ENCODE results near the gene OSBPL2.

DNA sequence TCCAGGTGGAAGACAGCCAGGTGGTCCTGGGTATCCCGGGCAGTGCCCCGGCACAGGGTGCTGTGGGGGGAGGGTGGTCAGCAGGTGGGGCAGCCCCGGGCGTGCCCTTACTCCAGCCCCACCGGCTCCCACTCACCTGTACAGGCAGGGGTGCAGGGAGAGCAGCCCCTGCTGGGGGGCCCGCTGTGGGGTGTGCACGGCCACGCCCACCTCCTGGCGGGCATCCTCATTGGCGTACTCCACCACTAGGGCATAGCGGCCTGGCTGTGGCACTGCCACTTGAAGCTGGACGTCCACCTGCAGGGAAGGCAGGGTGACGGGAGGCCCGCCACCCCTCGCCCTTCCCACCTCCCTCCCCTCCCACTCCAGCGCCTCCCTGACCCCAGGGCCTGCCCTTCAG, 94.1 kb downstream of the OSBPL2 start:
- TF ChIP-seq, protein P1, sequence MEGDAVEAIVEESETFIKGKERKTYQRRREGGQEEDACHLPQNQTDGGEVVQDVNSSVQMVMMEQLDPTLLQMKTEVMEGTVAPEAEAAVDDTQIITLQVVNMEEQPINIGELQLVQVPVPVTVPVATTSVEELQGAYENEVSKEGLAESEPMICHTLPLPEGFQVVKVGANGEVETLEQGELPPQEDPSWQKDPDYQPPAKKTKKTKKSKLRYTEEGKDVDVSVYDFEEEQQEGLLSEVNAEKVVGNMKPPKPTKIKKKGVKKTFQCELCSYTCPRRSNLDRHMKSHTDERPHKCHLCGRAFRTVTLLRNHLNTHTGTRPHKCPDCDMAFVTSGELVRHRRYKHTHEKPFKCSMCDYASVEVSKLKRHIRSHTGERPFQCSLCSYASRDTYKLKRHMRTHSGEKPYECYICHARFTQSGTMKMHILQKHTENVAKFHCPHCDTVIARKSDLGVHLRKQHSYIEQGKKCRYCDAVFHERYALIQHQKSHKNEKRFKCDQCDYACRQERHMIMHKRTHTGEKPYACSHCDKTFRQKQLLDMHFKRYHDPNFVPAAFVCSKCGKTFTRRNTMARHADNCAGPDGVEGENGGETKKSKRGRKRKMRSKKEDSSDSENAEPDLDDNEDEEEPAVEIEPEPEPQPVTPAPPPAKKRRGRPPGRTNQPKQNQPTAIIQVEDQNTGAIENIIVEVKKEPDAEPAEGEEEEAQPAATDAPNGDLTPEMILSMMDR (conservative IDR thresholded peaks at IDR 0.05 in 1 of 2, IDR thresholded peaks at IDR 0.05 in 1 of 2; ENCODE audit: low read depth in 1 of 2, low read length in 2 of 2), result no peak
- TF ChIP-seq EZH2 (IDR thresholded peaks at IDR 0.05; ENCODE audit: low read length, missing control alignments), result no peak
